Measurements from ENCODE around the gene BICC1. TPM values are rescaled to one million over a fixed set of nuclear protein-coding genes. Genes with fewer than 3 reads are reported as not detected.

Gene BICC1
- total and polyA plus RNA-seq, 2 of the 8 experiments (the other 6 are each of a cell fraction or from before 2014, with no cell fraction given): 0.20 to 0.73 TPM

GRCh38 chr10:58518775-58519174, 6.1 kb downstream of the BICC1 start (continued):
- TF ChIP-seq EZH2 (IDR thresholded peaks at IDR 0.05; ENCODE audit: low read depth, low read length, severe bottlenecking): no peak
- TF ChIP-seq GTF2F1 (IDR thresholded peaks at IDR 0.05; ENCODE audit: borderline replicate concordance, low read depth, low read length): no peak
- TF ChIP-seq USF2 (IDR thresholded peaks at IDR 0.05; ENCODE audit: low read length): no peak
